HUDEP-2 (cell line): ENCODE results near the gene RABGAP1L.
"Not testable (repeated sequence)": the region's sequence is repeated elsewhere in the genome, so short reads cannot be mapped to it uniquely, and the experiment has no call there.

ENCODE experiments used
- DNase-seq, 76 experiments: peaks; one replicate each; lab custom pipeline; 2025; ENCODE audit not compliant: unreplicated experiment in 76 of 76; lab: John Stamatoyannopoulos, UW

RABGAP1L gene

DNA sequence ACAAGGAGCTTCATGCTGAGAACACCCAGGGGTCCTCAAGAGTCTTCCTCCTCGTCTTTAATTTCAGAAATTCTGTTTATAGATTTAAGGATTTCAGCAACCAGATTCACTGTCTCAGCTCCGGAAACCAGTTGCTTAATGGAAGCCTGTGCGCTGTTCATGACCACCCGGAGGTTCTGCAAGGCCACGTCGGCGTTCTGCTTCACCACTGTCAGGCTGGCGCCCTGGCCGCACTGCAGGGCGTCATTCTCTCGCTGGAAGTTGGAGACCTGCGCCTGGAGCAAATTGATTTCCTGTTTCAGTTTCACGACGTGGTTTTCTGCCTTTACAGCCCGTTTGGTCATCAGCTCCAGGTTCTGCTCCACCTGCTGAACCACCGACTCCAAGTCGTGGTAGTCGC lies 885.3 kb downstream of the RABGAP1L start:
- DNase-seq = not testable (repeated sequence)
